Nasal cavity respiratory epithelium epithelial cell of viscerocranial mucosa (primary cell): ENCODE measurements around the gene BLTP2. TPM values are rescaled to one million over a fixed set of nuclear protein-coding genes. Genes with fewer than 3 reads are reported as not detected.

Experiments used
- total RNA-seq: library from RNA; depleted of rRNA; stranded (reverse); fragments of >200 nt; gene quantifications from 2 replicates; pipeline ENCODE4 v1.2.3, GENCODE V29; 2014

Gene BLTP2
- 168 and 188 TPM in 2 replicates for total RNA-seq

GRCh38 chr17:28644787-28645575 is at the start of gene BLTP2:
BLTP2 (minus strand) TSS chr17:28645158; CDS start chr17:28645056, 102 bp downstream.

DNA sequence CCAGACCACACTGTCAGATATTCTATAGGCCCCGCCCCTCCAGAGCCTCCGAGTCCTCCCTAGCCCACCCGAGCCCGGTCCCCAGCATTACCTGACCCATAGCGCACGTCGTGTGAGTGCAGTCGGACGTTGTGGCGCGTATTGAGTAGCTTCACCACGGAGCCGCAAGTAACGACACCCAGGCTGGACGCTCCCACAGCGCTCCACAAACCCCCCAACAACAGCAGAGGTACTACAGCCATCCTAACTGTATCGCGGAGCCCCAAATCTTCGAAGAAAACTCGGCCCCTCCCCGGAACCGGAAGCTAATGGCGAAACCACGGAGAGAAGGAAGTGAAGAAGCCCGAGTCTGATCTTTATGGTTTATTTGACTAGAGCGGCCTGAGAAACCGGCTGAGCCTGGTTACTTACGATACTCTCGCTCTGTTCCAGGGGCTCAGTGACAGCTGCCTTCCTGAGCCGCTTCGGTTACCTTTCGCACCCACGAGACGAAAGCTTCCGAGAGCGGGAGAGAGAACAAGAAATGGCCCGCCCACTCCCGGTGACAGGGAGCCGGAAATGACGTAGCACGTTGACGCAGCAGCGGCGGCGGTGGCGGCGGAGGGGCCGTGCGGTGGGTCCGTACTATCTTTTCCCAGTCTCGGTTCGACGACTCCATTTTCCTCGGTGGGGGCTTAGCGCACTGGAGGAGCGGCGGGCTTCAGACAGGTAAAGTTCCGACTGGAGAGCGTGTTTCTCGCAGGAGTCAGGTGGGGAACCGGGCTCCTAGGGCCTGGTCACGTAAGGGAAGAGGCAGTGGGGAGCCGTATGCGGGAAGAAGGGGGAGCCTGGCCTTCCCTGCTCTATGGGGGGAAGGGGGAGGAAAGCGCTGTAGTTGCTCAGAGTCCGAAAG is 16.9 kb upstream of the BLTP2 start, which contains the start of the genes SDF2 and SUPT6H:
Gene SDF2, minus strand, starts transcription at position 272 of the 892 bp plus-strand sequence. Its CDS starts 30 bp downstream, at position 242.
Gene SUPT6H, plus strand, starts transcription at position 571 of the 892 bp plus-strand sequence. CDS start 11,197 bp downstream, outside the sequence.

GRCh38 chr17:28613931-28614381 is 31.0 kb downstream of the BLTP2 start, which contains the start of gene RSKR:
RSKR (minus strand) TSS chr17:28614185; CDS start chr17:28614161, 24 bp downstream.

DNA sequence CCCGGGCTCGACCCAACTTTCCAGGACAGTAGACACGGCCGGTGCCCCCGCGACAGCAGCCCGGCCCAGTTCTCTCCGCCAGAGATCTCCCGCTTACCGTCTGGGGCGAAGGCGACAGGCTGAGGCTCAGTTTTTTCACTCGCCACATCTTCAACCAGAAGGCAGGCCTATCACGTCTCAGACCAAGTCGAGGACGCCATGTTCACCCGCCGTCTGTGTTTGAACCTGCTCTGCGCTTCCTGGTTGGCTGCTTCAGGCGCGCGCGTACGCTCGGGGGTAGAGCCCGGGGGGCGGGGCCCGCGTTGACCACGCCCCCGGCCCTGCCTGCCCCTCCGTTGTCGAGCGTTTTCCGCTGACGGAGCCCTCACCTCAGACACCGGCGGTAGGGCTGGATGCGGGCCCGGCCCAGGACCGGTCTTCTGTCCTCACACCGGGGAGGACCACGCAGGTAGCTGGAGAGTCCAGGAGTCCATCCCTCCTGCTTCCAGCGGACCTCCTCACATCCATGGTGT is 46.1 kb downstream of the BLTP2 start, which contains the start of gene SPAG5:
Gene SPAG5, minus strand, starts transcription at position 227 of the 512 bp plus-strand sequence. Its CDS starts 79 bp downstream, at position 148.

Other genes with a start within 250 kb of the BLTP2 start
- gene SLC46A1, start 238.9 kb downstream of the BLTP2 start, total RNA-seq = 6.2 and 15.6 TPM in 2 replicates
- 0.07 TPM in 1 of 2 replicates, not detected in the other for gene SLC13A2, start 171.5 kb downstream of the BLTP2 start, total RNA-seq
- under 0.01 and 0.14 TPM in 2 replicates for gene FOXN1, start 138.8 kb downstream of the BLTP2 start, total RNA-seq
- 18.1 and 27.8 TPM in 2 replicates for gene UNC119, start 92.5 kb downstream of the BLTP2 start, total RNA-seq
- 43.1 and 68.2 TPM in 2 replicates for gene PIGS, start 73.6 kb downstream of the BLTP2 start, total RNA-seq
- gene ALDOC, start 68.3 kb downstream of the BLTP2 start, total RNA-seq = 24.3 and 41.8 TPM in 2 replicates
- 1.0 and 2.1 TPM in 2 replicates for gene SPAG5, start 46.1 kb downstream of the BLTP2 start, total RNA-seq
- gene RSKR, start 31.0 kb downstream of the BLTP2 start, total RNA-seq = 5.1 and 9.0 TPM in 2 replicates
- gene SDF2, start 16.7 kb upstream of the BLTP2 start, total RNA-seq = 35.7 and 43.7 TPM in 2 replicates
- 29.4 and 62.4 TPM in 2 replicates for gene SUPT6H, start 17.0 kb upstream of the BLTP2 start, total RNA-seq
- gene PROCA1, start 66.7 kb upstream of the BLTP2 start, total RNA-seq = under 0.01 and 0.71 TPM in 2 replicates
- gene RAB34, start 72.7 kb upstream of the BLTP2 start, total RNA-seq = 46.3 and 50.2 TPM in 2 replicates
- 810 and 816 TPM in 2 replicates for gene RPL23A, start 74.8 kb upstream of the BLTP2 start, total RNA-seq
- 5.0 and 7.2 TPM in 2 replicates for gene TLCD1, start 81.1 kb upstream of the BLTP2 start, total RNA-seq
- 2.7 and 2.8 TPM in 2 replicates for gene NEK8, start 83.6 kb upstream of the BLTP2 start, total RNA-seq
- 58.4 and 59.9 TPM in 2 replicates for gene TRAF4, start 98.9 kb upstream of the BLTP2 start, total RNA-seq
- 1.7 and 13.5 TPM in 2 replicates for gene FAM222B, start 197.6 kb upstream of the BLTP2 start, total RNA-seq
- gene ERAL1, start 209.9 kb upstream of the BLTP2 start, total RNA-seq = 22.9 and 35.0 TPM in 2 replicates